Ovary (tissue), 10 donors: Measurements from ENCODE around the gene YPEL1. TPM values are rescaled to one million over a fixed set of nuclear protein-coding genes. Genes with fewer than 3 reads are reported as not detected.
A peak's percentile ranks its signal among the peaks of the same experiment; 100 is the strongest.

Experiments used
- DNase-seq, 5 donors: peaks; one replicate each; pipeline ENCODE4 v3.0.0-alpha.2; 2019 to 2020
- H3K27ac ChIP-seq, 2 donors: fragments of 200-600 bp; one replicate each; pipeline versions ENCODE4 v1.5.1 to v1.8.0; 2019 to 2022
- H3K27me3 ChIP-seq: fragments of 200-600 bp; one replicate; pipeline ENCODE4 v1.8.0; 2022
- H3K36me3 ChIP-seq: fragments of 200-600 bp; sonication (generic); one replicate; pipeline ENCODE4 v1.5.1; 2019
- H3K4me1 ChIP-seq: one replicate; pipeline ENCODE4 v1.8.1; 2013; ENCODE audit warnings: mild to moderate bottlenecking, moderate library complexity; ENCODE audit not compliant: insufficient read depth
- H3K4me3 ChIP-seq: fragments of 200-600 bp; sonication (generic); one replicate; pipeline ENCODE4 v1.5.1; 2017
- H3K9me3 ChIP-seq, 2 donors: fragments of 200-600 bp in 1 of 2; sonication (generic) in 1 of 2; one replicate each; pipeline versions ENCODE4 v1.5.1 to v1.8.1; 2013 to 2019; ENCODE audit warnings: mild to moderate bottlenecking in 1 of 2, moderate library complexity in 1 of 2
- CTCF ChIP-seq, 3 donors: fragments of 450-650 bp in 2 of 3; fragments of 200-600 bp in 1 of 3; IDR thresholded peaks; one replicate each; pipeline versions ENCODE4 v1.5.1 to v1.8.0; 2016 to 2022; ENCODE audit warnings: antibody characterized with exemption in 3 of 3, mild to moderate bottlenecking in 1 of 3
- EP300 ChIP-seq: sonication (generic); formaldehyde crosslinking; IDR thresholded peaks from one replicate; pipeline ENCODE4 v1.6.1; 2017; ENCODE audit warnings: antibody characterized with exemption
- POLR2A ChIP-seq: fragments of 450-650 bp; IDR thresholded peaks from one replicate; pipeline ENCODE4 v1.6.1; 2017; ENCODE audit warnings: antibody characterized with exemption, mild to moderate bottlenecking, moderate library complexity
- WGBS, 3 donors: extraction: QIAGEN DNeasy Blood & Tissue Kit in 1 of 3; methylation state at CpG; one replicate each; pipeline versions ENCODE4 v1.1.5 to v1.1.7; 2013 to 2017; 5-methylcytosine and 5-hydroxymethylcytosine counted together
- intact Hi-C, 4 donors: fragments of 100-400 bp; cut with DNase I; formaldehyde crosslinking; loops; one replicate each; pipeline versions ENCODE4 v1.11.0 to v1.15.1; 2022 to 2023
- long read RNA-seq, 3 donors: library from polyadenylated mRNA in 2 of 3; unstranded in 2 of 3; transcript quantifications; one replicate each; pipeline ENCODE4 v2.0.0 and lab custom pipeline, GENCODE V29; 2021 to 2026
- polyA plus RNA-seq, 2 donors: library from polyadenylated mRNA; stranded (reverse); fragments of 200-250 nt in 1 of 2; fragments of 350-450 nt in 1 of 2; fragmentation: Illumina TruSeq in 1 of 2; extraction: RNeasy Lipid Tissue Mini Kit (QIAGEN cat#74804) in 1 of 2; gene quantifications; one replicate each; pipeline ENCODE4 v1.2.3, GENCODE V29; 2013 to 2014
- total RNA-seq, 7 donors: library from RNA; depleted of rRNA in 2 of 7; stranded (reverse); fragments of >200 nt in 2 of 7; fragmentation: NEBNext Ultra II Directional in 3 of 7; extraction: Animal tissue kit (Norgen Biotek cat#: 25700) in 3 of 7; gene quantifications; one replicate each; pipeline versions ENCODE4 v1.1.0 to v1.2.4, GENCODE V29; 2016 to 2023
- donor health status: DM: no; HTN: no; CAD: no; lungs with moderate emphysema.
- donor health status: DM: no; HTN: no; CAD: no.
- donor health status: Bipolar disorder and iron deficiency.
- donor health status: DM: yes; HTN: yes; CAD: no.
- donor health status: DM: no; HTN: no; CAD: no.
- donor health status: DM: yes; HTN: yes; CAD: no.

YPEL1 gene
- total RNA-seq (10 to 100 TPM in 2 of 7 donors, 1 to 10 TPM in 5; 2.9 to 11.4 (median 7.0) TPM), polyA plus RNA-seq (10 to 100 TPM in 1 of 2 donors, 1 to 10 TPM in 1; 8.5 to 10.2 TPM)
- long read RNA-seq, donor 1, full-length matches to known transcripts: 1 of 8 reads
- long read RNA-seq, donor 1, partial matches to known transcripts: 2 of 8 reads
- long read RNA-seq, donor 1, other reads (novel, unspliced or antisense): 5 of 8 reads
- long read RNA-seq, donor 2, full-length matches to known transcripts: 1 of 1 reads
- long read RNA-seq, donor 2, partial matches to known transcripts: 0 of 1 reads
- long read RNA-seq, donor 2, other reads (novel, unspliced or antisense): 0 of 1 reads
- long read RNA-seq, donor 3, full-length matches to known transcripts: 1 of 5 reads
- long read RNA-seq, donor 3, partial matches to known transcripts: 1 of 5 reads
- long read RNA-seq, donor 3, other reads (novel, unspliced or antisense): 3 of 5 reads

GRCh38 chr22:21735200-21736083 is at the start of gene YPEL1:
YPEL1 (minus strand) TSS chr22:21735794; CDS start chr22:21710744, 25,050 bp downstream.
- intact Hi-C loops: no loop called here
- Histone ChIP-seq H3K4me1 (peaks cover 4% of the 10 kb centered on the region), H3K27me3 (no peaks in the 10 kb centered on the region)

GRCh38 chr22:21780259-21780658 is 44.7 kb upstream of the YPEL1 start:
- DNase-seq: no peak
- H3K36me3 ChIP-seq: no peaks in the 10 kb centered on the region

More at GRCh38 chr22:21735200-21736083, at the start of gene YPEL1:
- TF ChIP-seq POLR2A (peak; percentile 92), CTCF (IDR thresholded peaks at IDR 0.05) (no peak), EP300 (no peak)
- Histone ChIP-seq H3K36me3 (no peaks in the 10 kb centered on the region), H3K9me3 (no peaks in the 10 kb centered on the region), H3K27ac (peak within 1 kb of the TSS in 1 of 2 donors; percentile 81), H3K4me3 (peak within 1 kb of the TSS; percentile 58)
- peak; percentile 96 to 99 (median 97) for DNase-seq
- WGBS, 3 donors: 0 to 1% (median 1%) methylated on average over 69 to 102 of the region's 102 CpGs

GRCh38 chr22:21779444-21779843 is 43.9 kb upstream of the YPEL1 start:
- WGBS, 3 donors: 92 to 96% (median 94%) methylated on average over 2 of the region's 2 CpGs
- Histone ChIP-seq H3K4me1 (peaks cover 2% of the 10 kb centered on the region), H3K4me3 (no peak overlapping the region), H3K9me3 (no peaks in the 10 kb centered on the region), H3K27me3 (no peaks in the 10 kb centered on the region), H3K27ac (no peak overlapping the region), H3K36me3 (no peaks in the 10 kb centered on the region)
- intact Hi-C loops: no loop called here
- no peak for DNase-seq
- no peak for TF ChIP-seq POLR2A
- TF ChIP-seq EP300: no peak
- TF ChIP-seq CTCF (IDR thresholded peaks at IDR 0.05): no peak

More at GRCh38 chr22:21780259-21780658, 44.7 kb upstream of the YPEL1 start:
- no peaks in the 10 kb centered on the region for H3K9me3 ChIP-seq
- H3K27me3 ChIP-seq: no peaks in the 10 kb centered on the region
- intact Hi-C loops: no loop called here
- no peak for TF ChIP-seq CTCF (IDR thresholded peaks at IDR 0.05)
- TF ChIP-seq EP300: no peak
- no peak for TF ChIP-seq POLR2A
- no peak overlapping the region for H3K27ac ChIP-seq
- WGBS, 3 donors: 96 to 99% (median 98%) methylated on average over 2 of the region's 2 CpGs
- no peak overlapping the region for H3K4me3 ChIP-seq
- H3K4me1 ChIP-seq: peaks cover 2% of the 10 kb centered on the region

GRCh38 chr22:21778705-21779363 is 43.2 kb upstream of the YPEL1 start:
- Histone ChIP-seq H3K9me3 (no peaks in the 10 kb centered on the region), H3K27ac (no peak overlapping the region), H3K4me3 (no peak overlapping the region), H3K36me3 (no peaks in the 10 kb centered on the region), H3K27me3 (no peaks in the 10 kb centered on the region), H3K4me1 (peaks cover 2% of the 10 kb centered on the region)
- DNase-seq: no peak
- 86 to 92% (median 91%) methylated on average over 4 of the region's 4 CpGs for WGBS, 3 donors
- intact Hi-C loops: no loop called here
- TF ChIP-seq EP300: no peak
